Activated effector memory CD4-positive, alpha-beta T cell treated with Interleukin-2 at 50 U/mL for 16 hours (primary cell): ENCODE data around the gene PAGE4.

Experiments
- DNase-seq: peaks from one replicate; pipeline ENCODE4 v3.0.0-alpha.2; 2020

PAGE4 gene

GRCh38 chrX:49829016-49829415, at the start of gene PAGE4:
PAGE4 (plus strand) TSS chrX:49829303; CDS start chrX:49830429, 1,126 bp downstream.
- DNase-seq, result no peak

- no peak for DNase-seq
Observed at GRCh38 chrX:49784747-49785280, 44.3 kb upstream of the PAGE4 start.

GRCh38 chrX:49792376-49792775, 36.7 kb upstream of the PAGE4 start:
- DNase-seq, result no peak

- DNase-seq, result no peak
Observed at GRCh38 chrX:49793686-49794085, 35.4 kb upstream of the PAGE4 start.

GRCh38 chrX:49799828-49800227, 29.3 kb upstream of the PAGE4 start:
- no peak for DNase-seq

GRCh38 chrX:49809891-49810632, 19.0 kb upstream of the PAGE4 start:
- DNase-seq, result no peak

- no peak for DNase-seq
Observed at GRCh38 chrX:49812177-49812576, 16.9 kb upstream of the PAGE4 start.

- DNase-seq, result no peak
Observed at GRCh38 chrX:49816435-49816834, 12.7 kb upstream of the PAGE4 start.

GRCh38 chrX:49838374-49838773, 9.3 kb downstream of the PAGE4 start:
- DNase-seq, result no peak

- no peak for DNase-seq
Observed at GRCh38 chrX:49840679-49841078, 11.6 kb downstream of the PAGE4 start.

- no peak for DNase-seq
Observed at GRCh38 chrX:49842621-49843020, 13.5 kb downstream of the PAGE4 start.

- DNase-seq, result no peak
Observed at GRCh38 chrX:49844611-49845010, 15.5 kb downstream of the PAGE4 start.

- no peak for DNase-seq
Observed at GRCh38 chrX:49845701-49846403, 16.7 kb downstream of the PAGE4 start.

- no peak for DNase-seq
Observed at GRCh38 chrX:49846522-49846921, 17.4 kb downstream of the PAGE4 start.

- no peak for DNase-seq
Observed at GRCh38 chrX:49848275-49848674, 19.2 kb downstream of the PAGE4 start.

- DNase-seq, result no peak
Observed at GRCh38 chrX:49850028-49850427, 20.9 kb downstream of the PAGE4 start.

GRCh38 chrX:49853661-49854060, 24.6 kb downstream of the PAGE4 start:
- no peak for DNase-seq

GRCh38 chrX:49856819-49857218, 27.7 kb downstream of the PAGE4 start:
- no peak for DNase-seq

GRCh38 chrX:49858341-49858740, 29.2 kb downstream of the PAGE4 start:
- DNase-seq, result no peak

GRCh38 chrX:49859491-49859890, 30.4 kb downstream of the PAGE4 start:
- no peak for DNase-seq

GRCh38 chrX:49860867-49861535, 31.9 kb downstream of the PAGE4 start:
- no peak for DNase-seq

GRCh38 chrX:49862093-49862492, 33.0 kb downstream of the PAGE4 start:
- DNase-seq, result no peak

GRCh38 chrX:49868739-49869138, 39.6 kb downstream of the PAGE4 start:
- DNase-seq, result no peak

GRCh38 chrX:49876750-49877149, 47.6 kb downstream of the PAGE4 start:
- no peak for DNase-seq
